Body of pancreas (tissue), 4 donors: ENCODE results near the gene TNFSF15. TPM values are rescaled to one million over a fixed set of nuclear protein-coding genes. Genes with fewer than 3 reads are reported as not detected.

Source experiments
- ATAC-seq: fragments of 150-250 bp; one replicate; pipeline ENCODE4 v1.9.1; 2016
- DNase-seq, 4 donors: peaks; one replicate each; pipeline ENCODE4 v3.0.0-alpha.2; 2019
- H3K27ac ChIP-seq, 4 donors: fragments of 200-600 bp; sonication (generic); 1 replicate in 3 of 4; 2 replicates in 1 of 4; pipeline versions ENCODE4 v1.5.1 to v1.6.1; 2016 to 2019; ENCODE audit warnings: mild to moderate bottlenecking in 1 of 4, mixed read lengths in 1 of 4, moderate library complexity in 1 of 4
- H3K27me3 ChIP-seq, 2 donors: fragments of 200-600 bp; sonication (generic); one replicate each; pipeline ENCODE4 v1.6.0; 2016; ENCODE audit warnings: mild to moderate bottlenecking in 1 of 2
- H3K36me3 ChIP-seq, 2 donors: fragments of 200-600 bp; sonication (generic); replicated peaks in 1 of 2; 2 replicates each; pipeline ENCODE4 v1.5.1; 2016; ENCODE audit warnings: low read depth in 2 of 2; ENCODE audit not compliant: insufficient read depth in 1 of 2
- H3K4me1 ChIP-seq: fragments of 200-600 bp; sonication (generic); one replicate; pipeline ENCODE4 v1.6.0; 2016
- H3K4me3 ChIP-seq, 2 donors: fragments of 200-600 bp; sonication (generic); 1 replicate in 1 of 2; 2 replicates in 1 of 2; pipeline ENCODE4 v1.5.1; 2016 to 2019
- H3K9me3 ChIP-seq, 3 donors: fragments of 200-600 bp; sonication (generic); 1 replicate in 2 of 3; 2 replicates in 1 of 3; pipeline ENCODE4 v1.5.1; 2016
- POLR2A ChIP-seq, 3 donors: fragments of 450-650 bp; IDR thresholded peaks; one replicate each; pipeline ENCODE4 v1.6.1; 2016; ENCODE audit warnings: antibody characterized with exemption in 3 of 3, mild to moderate bottlenecking in 2 of 3
- WGBS, 2 donors: methylation state at CpG; one replicate each; pipeline ENCODE4 v1.1.5; 2017; 5-methylcytosine and 5-hydroxymethylcytosine counted together
- intact Hi-C: fragments of 100-400 bp; cut with DNase I; formaldehyde crosslinking; loops from one replicate; pipeline ENCODE4 v1.15.1; 2023
- total RNA-seq, 2 donors: library from RNA; depleted of rRNA; stranded (reverse); fragments of >200 nt; gene quantifications; one replicate each; pipeline ENCODE4 v1.1.0, GENCODE V29; 2016
- TF ChIP-seq, protein P1 (sequence below), 7 experiments: fragments of 450-650 bp in 4 of 7; fragments of 200-600 bp in 3 of 7; sonication (generic) in 3 of 7; IDR thresholded peaks; one replicate each; pipeline ENCODE4 v1.5.1; 2016 to 2019; ENCODE audit warnings: antibody characterized with exemption in 7 of 7

The TNFSF15 gene
- total RNA-seq, 2 donors from 2014 or later: 0.26 TPM; not detected in 1

DNA sequence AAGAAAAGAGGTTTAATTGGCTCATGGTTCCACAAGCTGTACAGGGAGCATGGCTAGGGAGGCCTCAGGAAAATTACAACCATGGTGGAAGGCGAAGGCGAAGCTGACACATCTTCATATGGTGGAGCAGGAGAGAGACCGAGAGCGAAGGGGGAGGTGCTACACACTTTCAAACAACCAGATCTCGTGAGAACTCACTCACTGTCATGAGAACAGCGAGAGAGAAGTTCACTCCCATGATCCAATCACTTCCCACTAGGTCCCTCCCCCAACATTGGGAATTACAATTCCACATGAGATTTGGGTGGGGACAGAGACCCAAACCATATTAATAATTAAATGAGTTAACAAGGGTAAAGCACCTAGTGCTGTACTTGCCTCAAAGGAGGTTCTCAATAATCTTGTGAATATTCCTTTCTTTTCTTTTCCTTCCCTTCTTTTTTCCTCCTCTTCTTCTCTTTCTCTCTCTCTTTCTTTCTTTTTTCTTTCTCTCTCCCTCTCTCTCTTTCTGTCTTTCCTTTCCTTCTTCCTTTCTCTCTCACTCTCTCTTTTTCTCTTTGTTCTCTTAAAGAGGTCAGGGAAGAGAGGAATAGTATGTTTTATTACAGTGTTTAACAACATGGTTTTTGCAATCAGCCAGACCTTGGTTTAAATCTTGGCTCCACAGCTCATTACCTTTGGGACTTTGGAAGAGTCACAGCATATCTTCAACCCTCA, 29.0 kb downstream of the TNFSF15 start:
- no peak for DNase-seq
- WGBS, 2 donors: 84 to 88% methylated on average over 6 of the region's 6 CpGs
- Histone ChIP-seq H3K9me3 (no peaks in the 10 kb centered on the region), H3K4me3 (no peak overlapping the region), H3K27ac (no peak overlapping the region), H3K4me1 (peaks cover 16% of the 10 kb centered on the region), H3K36me3 (no peaks in the 10 kb centered on the region), H3K27me3 (no peaks in the 10 kb centered on the region)
- no peak for TF ChIP-seq POLR2A (IDR thresholded peaks at IDR 0.05)
- TF ChIP-seq, protein P1, sequence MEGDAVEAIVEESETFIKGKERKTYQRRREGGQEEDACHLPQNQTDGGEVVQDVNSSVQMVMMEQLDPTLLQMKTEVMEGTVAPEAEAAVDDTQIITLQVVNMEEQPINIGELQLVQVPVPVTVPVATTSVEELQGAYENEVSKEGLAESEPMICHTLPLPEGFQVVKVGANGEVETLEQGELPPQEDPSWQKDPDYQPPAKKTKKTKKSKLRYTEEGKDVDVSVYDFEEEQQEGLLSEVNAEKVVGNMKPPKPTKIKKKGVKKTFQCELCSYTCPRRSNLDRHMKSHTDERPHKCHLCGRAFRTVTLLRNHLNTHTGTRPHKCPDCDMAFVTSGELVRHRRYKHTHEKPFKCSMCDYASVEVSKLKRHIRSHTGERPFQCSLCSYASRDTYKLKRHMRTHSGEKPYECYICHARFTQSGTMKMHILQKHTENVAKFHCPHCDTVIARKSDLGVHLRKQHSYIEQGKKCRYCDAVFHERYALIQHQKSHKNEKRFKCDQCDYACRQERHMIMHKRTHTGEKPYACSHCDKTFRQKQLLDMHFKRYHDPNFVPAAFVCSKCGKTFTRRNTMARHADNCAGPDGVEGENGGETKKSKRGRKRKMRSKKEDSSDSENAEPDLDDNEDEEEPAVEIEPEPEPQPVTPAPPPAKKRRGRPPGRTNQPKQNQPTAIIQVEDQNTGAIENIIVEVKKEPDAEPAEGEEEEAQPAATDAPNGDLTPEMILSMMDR (IDR thresholded peaks at IDR 0.05): no peak
- no peak for ATAC-seq
- intact Hi-C loops: no loop called here

DNA sequence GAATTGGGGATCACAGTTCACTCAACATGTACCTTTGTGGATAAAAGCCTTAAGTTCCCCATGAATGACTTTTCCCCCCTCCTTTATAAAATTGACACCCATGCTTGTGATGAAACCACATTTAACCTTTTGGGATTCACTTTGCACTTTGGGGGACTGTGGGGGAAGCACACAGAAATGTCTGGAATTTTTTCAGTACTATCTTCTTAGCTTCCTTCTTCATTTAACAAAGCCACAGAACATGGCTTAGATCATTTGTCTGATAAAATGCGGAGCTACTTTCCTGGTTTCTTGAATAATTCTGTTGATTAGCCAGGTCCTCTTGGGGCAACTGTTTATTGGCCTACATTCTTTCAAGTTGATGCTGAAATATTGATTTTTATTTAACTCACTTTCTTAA, 29.9 kb downstream of the TNFSF15 start:
- 60 to 66% methylated on average over 1 of the region's 1 CpG for WGBS, 2 donors
- ATAC-seq: no peak
- intact Hi-C loops: no loop called here

DNA sequence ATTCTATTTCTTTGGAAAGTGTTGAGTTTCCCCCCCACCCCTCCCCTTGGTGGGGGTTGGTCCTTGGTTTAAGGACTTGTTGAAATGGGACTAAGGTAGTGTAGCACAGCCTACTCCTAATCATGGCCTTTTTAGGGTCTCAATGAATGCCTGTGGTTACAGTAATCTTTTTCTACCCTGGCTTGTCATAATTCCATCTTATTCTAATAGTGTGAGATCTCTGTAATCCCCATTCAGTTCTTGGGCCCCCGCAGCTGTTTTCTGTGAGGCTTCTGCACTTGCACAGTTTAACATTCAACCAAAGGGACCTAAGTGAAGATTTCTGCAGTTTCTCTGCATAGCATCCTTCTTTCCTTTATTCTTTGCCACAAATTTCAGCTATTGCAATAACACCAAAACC, 30.7 kb downstream of the TNFSF15 start:
- ATAC-seq (no peak), DNase-seq (no peak)
- 84 to 96% methylated on average over 1 of the region's 1 CpG for WGBS, 2 donors
- TF ChIP-seq, protein P1 (IDR thresholded peaks at IDR 0.05): no peak
- TF ChIP-seq POLR2A (IDR thresholded peaks at IDR 0.05): no peak
- Histone ChIP-seq H3K36me3 (no peaks in the 10 kb centered on the region), H3K27me3 (no peaks in the 10 kb centered on the region), H3K4me3 (no peak overlapping the region), H3K4me1 (peaks cover 14% of the 10 kb centered on the region), H3K27ac (no peak overlapping the region), H3K9me3 (no peaks in the 10 kb centered on the region)
- intact Hi-C loops: no loop called here

More for the DNA sequence above, 29.9 kb downstream of the TNFSF15 start:
- H3K9me3 ChIP-seq: no peaks in the 10 kb centered on the region
- no peak overlapping the region for H3K4me3 ChIP-seq
- no peaks in the 10 kb centered on the region for H3K36me3 ChIP-seq
- no peak overlapping the region for H3K27ac ChIP-seq
- H3K4me1 ChIP-seq: peaks cover 16% of the 10 kb centered on the region
- no peak for TF ChIP-seq POLR2A (IDR thresholded peaks at IDR 0.05)
- TF ChIP-seq, protein P1 (IDR thresholded peaks at IDR 0.05): no peak
- H3K27me3 ChIP-seq: no peaks in the 10 kb centered on the region
- no peak for DNase-seq

DNA sequence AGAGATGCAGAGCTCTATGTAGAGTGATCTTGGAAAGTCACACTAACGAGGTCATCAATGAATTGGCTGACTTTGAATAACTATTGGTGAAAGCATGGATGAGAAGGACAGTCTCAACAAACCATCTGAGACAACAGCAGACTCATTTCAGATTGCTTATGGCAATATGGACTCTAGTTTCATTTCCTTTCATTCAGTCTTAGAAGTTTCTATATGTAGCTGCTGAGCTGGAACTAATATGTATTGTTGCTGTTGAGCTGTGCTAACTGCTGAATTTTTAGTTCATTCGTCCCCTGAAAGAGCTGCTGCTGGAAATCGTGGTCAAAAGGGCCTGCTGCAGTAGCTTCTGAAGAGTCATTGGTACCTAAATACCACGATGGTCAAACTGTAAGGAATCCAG, 31.3 kb downstream of the TNFSF15 start:
- TF ChIP-seq, protein P1 (IDR thresholded peaks at IDR 0.05): no peak
- TF ChIP-seq POLR2A (IDR thresholded peaks at IDR 0.05): no peak
- intact Hi-C loops: no loop called here
- no peaks in the 10 kb centered on the region for H3K27me3 ChIP-seq
- H3K4me3 ChIP-seq: no peak overlapping the region
- DNase-seq (no peak), ATAC-seq (no peak)
- peaks cover 8% of the 10 kb centered on the region for H3K4me1 ChIP-seq
- H3K9me3 ChIP-seq: no peaks in the 10 kb centered on the region
- no peak overlapping the region for H3K27ac ChIP-seq
- no peaks in the 10 kb centered on the region for H3K36me3 ChIP-seq
- WGBS, 2 donors: 58 to 59% methylated on average over 4 of the region's 4 CpGs

DNA sequence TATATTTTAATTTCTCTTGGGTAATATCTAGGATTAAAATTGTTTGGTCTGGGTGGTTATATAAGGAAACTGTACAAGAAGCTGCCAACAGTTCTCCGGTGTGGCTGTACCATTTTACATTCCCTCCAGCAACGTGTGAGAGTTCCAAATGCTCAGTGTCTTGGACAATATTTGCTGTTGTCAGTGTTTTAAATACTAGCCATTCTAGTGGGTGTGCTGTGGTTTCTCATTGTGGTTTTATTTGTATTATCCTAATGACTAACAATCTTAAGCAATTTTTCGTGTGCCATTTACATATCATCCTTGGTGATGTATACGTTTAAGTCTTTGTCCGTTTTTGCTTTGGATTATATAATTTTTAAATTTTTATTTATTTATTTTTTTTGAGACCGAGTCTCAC, 34.0 kb downstream of the TNFSF15 start:
- Histone ChIP-seq H3K4me3 (no peak overlapping the region), H3K36me3 (no peaks in the 10 kb centered on the region), H3K27ac (no peak overlapping the region), H3K9me3 (no peaks in the 10 kb centered on the region), H3K27me3 (no peaks in the 10 kb centered on the region), H3K4me1 (no peaks in the 10 kb centered on the region)
- no peak for DNase-seq
- no peak for ATAC-seq
- 74 to 75% methylated on average over 6 of the region's 6 CpGs for WGBS, 2 donors
- TF ChIP-seq, protein P1 (IDR thresholded peaks at IDR 0.05): no peak
- TF ChIP-seq POLR2A (IDR thresholded peaks at IDR 0.05): no peak
- intact Hi-C loops: no loop called here
